Measurements from ENCODE around the gene PRCP.

GRCh38 chr11:82936261-82936660 lies 36.0 kb upstream of the PRCP start:
- TF ChIP-seq, protein P1, sequence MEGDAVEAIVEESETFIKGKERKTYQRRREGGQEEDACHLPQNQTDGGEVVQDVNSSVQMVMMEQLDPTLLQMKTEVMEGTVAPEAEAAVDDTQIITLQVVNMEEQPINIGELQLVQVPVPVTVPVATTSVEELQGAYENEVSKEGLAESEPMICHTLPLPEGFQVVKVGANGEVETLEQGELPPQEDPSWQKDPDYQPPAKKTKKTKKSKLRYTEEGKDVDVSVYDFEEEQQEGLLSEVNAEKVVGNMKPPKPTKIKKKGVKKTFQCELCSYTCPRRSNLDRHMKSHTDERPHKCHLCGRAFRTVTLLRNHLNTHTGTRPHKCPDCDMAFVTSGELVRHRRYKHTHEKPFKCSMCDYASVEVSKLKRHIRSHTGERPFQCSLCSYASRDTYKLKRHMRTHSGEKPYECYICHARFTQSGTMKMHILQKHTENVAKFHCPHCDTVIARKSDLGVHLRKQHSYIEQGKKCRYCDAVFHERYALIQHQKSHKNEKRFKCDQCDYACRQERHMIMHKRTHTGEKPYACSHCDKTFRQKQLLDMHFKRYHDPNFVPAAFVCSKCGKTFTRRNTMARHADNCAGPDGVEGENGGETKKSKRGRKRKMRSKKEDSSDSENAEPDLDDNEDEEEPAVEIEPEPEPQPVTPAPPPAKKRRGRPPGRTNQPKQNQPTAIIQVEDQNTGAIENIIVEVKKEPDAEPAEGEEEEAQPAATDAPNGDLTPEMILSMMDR (IDR thresholded peaks at IDR 0.05; ENCODE audit: extremely low read depth in 1 of 2, insufficient read depth in 1 of 2, low read depth in 1 of 2, low read length in 2 of 2), result no peak
- TF ChIP-seq POLR2A (IDR thresholded peaks at IDR 0.05; ENCODE audit: low read depth, low read length), result no peak
- TF ChIP-seq POLR2AphosphoS5 (IDR thresholded peaks at IDR 0.05; ENCODE audit: insufficient read depth, low read depth, low read length), result no peak
- TF ChIP-seq EZH2 (IDR thresholded peaks at IDR 0.05; ENCODE audit: borderline replicate concordance, low read depth, low read length, severe bottlenecking), result no peak

Data from endothelial cell of umbilical vein (primary cell).